H1 (cell line): Measurements from ENCODE around the gene CDC42EP3. TPM values are rescaled to one million over a fixed set of nuclear protein-coding genes. Genes with fewer than 3 reads are reported as not detected.

Experiments
- SP4 ChIP-seq: IDR thresholded peaks from 2 replicates; pipeline ENCODE4 v1.6.1; 2012; ENCODE audit warnings: low read length, inconsistent platforms
- polyA plus RNA-seq, 7 experiments: library from polyadenylated mRNA; depleted of rRNA in 3 of 7; stranded (reverse) in 5 of 7; unstranded in 2 of 7; fragments of >200 nt in 5 of 7; fragments of 200-250 nt in 2 of 7; gene quantifications; 1 replicate in 5 of 7; 2 replicates in 1 of 7; 4 replicates in 1 of 7; pipeline versions ENCODE4 v1.2.1 to v1.2.3, GENCODE V29; 2011 to 2013; ENCODE audit warnings: missing spikeins in 2 of 7, mixed read lengths in 2 of 7
- total RNA-seq: library from RNA; stranded (reverse); fragmentation: NEBNext Ultra II Directional; extraction: Animal tissue kit (Norgen Biotek cat#: 25700); gene quantifications from 2 replicates; pipeline ENCODE4 v1.2.1, GENCODE V29; 2021

Gene CDC42EP3
- total and polyA plus RNA-seq, 2 of the 8 experiments (the other 6 are each of a cell fraction or from before 2014, with no cell fraction given), result 18.4 to 24.7 TPM

GRCh38 chr2:37623406-37623805, 48.0 kb downstream of the CDC42EP3 start (continued):
- TF ChIP-seq SP4, result no peak
